Right atrium auricular region (tissue), 2 donors: ENCODE data around the gene CMTM7. TPM values are rescaled to one million over a fixed set of nuclear protein-coding genes. Genes with fewer than 3 reads are reported as not detected.

Experiments
- DNase-seq: peaks from one replicate; pipeline ENCODE4 v3.0.0-alpha.2; 2019; ENCODE audit warnings: low spot score
- H3K27ac ChIP-seq, 2 donors: fragments of 200-600 bp; sonication (generic); 1 replicate in 1 of 2; 2 replicates in 1 of 2; pipeline ENCODE4 v1.5.1; 2016 to 2019
- H3K27me3 ChIP-seq, 2 donors: fragments of 200-600 bp; sonication (generic); one replicate each; pipeline versions ENCODE4 v1.5.1 to v1.6.0; 2017 to 2019
- H3K36me3 ChIP-seq: fragments of 200-600 bp; sonication (generic); one replicate; pipeline ENCODE4 v1.5.1; 2016
- H3K4me1 ChIP-seq, 2 donors: fragments of 200-600 bp; sonication (generic); one replicate each; pipeline versions ENCODE4 v1.5.1 to v1.6.0; 2017 to 2019
- H3K4me3 ChIP-seq, 2 donors: fragments of 200-600 bp; sonication (generic); 1 replicate in 1 of 2; 2 replicates in 1 of 2; pipeline ENCODE4 v1.5.1; 2017 to 2019; ENCODE audit warnings: mild to moderate bottlenecking in 1 of 2, moderate library complexity in 1 of 2
- H3K9me3 ChIP-seq, 2 donors: fragments of 200-600 bp; sonication (generic); one replicate each; pipeline ENCODE4 v1.5.1; 2019
- CTCF ChIP-seq, 2 donors: fragments of 200-600 bp; sonication (generic); IDR thresholded peaks; one replicate each; pipeline ENCODE4 v1.5.1; 2019; ENCODE audit warnings: antibody characterized with exemption in 2 of 2
- total RNA-seq, 2 donors: library from RNA; depleted of rRNA; stranded (reverse); fragments of >200 nt; gene quantifications; one replicate each; pipeline ENCODE4 v1.1.0, GENCODE V29; 2016

The CMTM7 gene
- total RNA-seq, 2 donors from 2014 or later = 8.2 to 10.5 TPM

- H3K27me3 ChIP-seq = no peaks in the 10 kb centered on the region
- H3K4me3 ChIP-seq = no peak overlapping the region
- no peak for DNase-seq
- no peak for TF ChIP-seq CTCF (IDR thresholded peaks at IDR 0.05)
- no peaks in the 10 kb centered on the region for H3K36me3 ChIP-seq
- no peak overlapping the region for H3K27ac ChIP-seq
- H3K4me1 ChIP-seq = peaks cover 0 to 31% of the 10 kb centered on the region in 2 donors
- H3K9me3 ChIP-seq = no peaks in the 10 kb centered on the region
Measured at GRCh38 chr3:32403663-32404062, 12.0 kb downstream of the CMTM7 start.

DNA sequence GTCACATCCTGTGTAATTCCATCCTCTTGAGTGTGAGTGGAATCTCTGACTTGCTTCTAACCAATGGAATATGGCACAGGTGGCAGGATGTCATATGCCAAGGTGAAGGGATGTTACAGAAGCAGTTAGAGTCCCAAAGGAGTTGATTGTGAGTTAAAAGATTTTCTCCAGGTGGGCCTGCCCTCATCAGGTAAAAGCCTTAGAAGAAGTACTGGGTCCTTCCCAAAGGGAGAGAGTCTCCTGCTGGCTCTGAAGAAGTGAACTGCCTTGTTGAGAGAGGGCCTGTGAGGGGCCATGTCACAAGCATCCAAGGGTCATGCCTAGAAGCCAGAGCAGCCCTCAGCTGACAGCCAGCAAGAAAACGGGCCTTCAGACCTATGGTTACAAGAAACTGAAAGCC lies 13.1 kb downstream of the CMTM7 start:
- H3K4me3 ChIP-seq = no peak overlapping the region
- H3K27me3 ChIP-seq = no peaks in the 10 kb centered on the region
- H3K4me1 ChIP-seq = peaks cover 0 to 31% of the 10 kb centered on the region in 2 donors
- no peaks in the 10 kb centered on the region for H3K9me3 ChIP-seq
- TF ChIP-seq CTCF (IDR thresholded peaks at IDR 0.05) = no peak
- H3K27ac ChIP-seq = no peak overlapping the region
- no peak for DNase-seq
- no peaks in the 10 kb centered on the region for H3K36me3 ChIP-seq

- H3K4me1 ChIP-seq = peaks cover 0 to 31% of the 10 kb centered on the region in 2 donors
Measured at GRCh38 chr3:32405155-32405554, 13.5 kb downstream of the CMTM7 start.

GRCh38 chr3:32405711-32406323 lies 14.2 kb downstream of the CMTM7 start:
- TF ChIP-seq CTCF (IDR thresholded peaks at IDR 0.05) = no peak
- Histone ChIP-seq H3K36me3 (no peaks in the 10 kb centered on the region), H3K27me3 (no peaks in the 10 kb centered on the region), H3K4me1 (peaks cover 0 to 29% of the 10 kb centered on the region in 2 donors), H3K9me3 (no peaks in the 10 kb centered on the region), H3K4me3 (no peak overlapping the region), H3K27ac (no peak overlapping the region)
- DNase-seq = no peak

More at GRCh38 chr3:32405155-32405554, 13.5 kb downstream of the CMTM7 start:
- no peaks in the 10 kb centered on the region for H3K27me3 ChIP-seq
- DNase-seq = no peak
- H3K9me3 ChIP-seq = no peaks in the 10 kb centered on the region
- H3K27ac ChIP-seq = no peak overlapping the region
- no peak overlapping the region for H3K4me3 ChIP-seq
- no peaks in the 10 kb centered on the region for H3K36me3 ChIP-seq
- TF ChIP-seq CTCF (IDR thresholded peaks at IDR 0.05) = no peak

DNA sequence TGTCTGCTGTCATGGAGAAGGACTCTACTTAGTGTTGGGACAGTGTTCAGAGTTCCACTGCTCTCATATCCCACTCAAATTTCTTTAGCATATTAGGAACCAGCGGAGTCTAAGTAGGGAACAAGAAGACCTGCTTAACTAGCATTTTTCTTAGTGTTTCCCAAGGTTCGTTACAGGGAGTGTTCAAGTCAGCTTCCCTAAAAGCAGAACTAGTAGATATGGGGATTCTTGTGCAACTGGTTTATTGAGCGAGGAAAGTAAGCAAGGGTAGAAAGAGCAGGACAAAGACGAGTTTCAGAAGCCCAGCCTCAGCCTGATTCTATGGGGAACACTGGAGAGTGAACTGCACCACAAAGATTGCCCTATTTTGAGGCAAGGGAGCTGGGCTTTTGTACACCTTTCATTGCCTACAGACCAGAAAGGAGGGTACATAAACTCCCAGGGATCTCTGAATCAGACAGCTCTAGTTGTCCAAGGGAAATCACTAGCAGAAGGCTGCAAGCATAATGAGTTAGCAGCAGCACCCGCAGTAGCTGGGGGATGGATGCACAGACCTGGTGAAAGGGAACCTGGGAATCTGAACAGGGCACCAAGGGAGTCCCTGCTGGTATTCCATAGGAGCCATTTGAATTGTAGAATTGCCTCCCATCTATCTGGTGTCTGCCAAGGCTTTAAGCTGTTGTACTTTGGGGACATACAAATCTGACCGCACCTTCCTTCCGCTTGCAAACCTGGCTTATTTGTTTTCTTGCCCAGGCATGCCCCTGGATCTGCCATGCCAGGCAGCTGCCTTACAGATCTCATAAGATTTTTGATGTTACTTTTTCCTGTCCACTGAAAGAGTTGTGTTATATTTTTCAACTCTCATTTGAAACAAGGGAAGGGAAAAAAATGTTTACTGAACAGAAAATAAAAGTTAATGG lies 15.1 kb downstream of the CMTM7 start:
- no peak overlapping the region for H3K4me3 ChIP-seq
- H3K27ac ChIP-seq = no peak overlapping the region

More for the DNA sequence above, 15.1 kb downstream of the CMTM7 start:
- Histone ChIP-seq H3K27me3 (no peaks in the 10 kb centered on the region), H3K9me3 (no peaks in the 10 kb centered on the region), H3K36me3 (no peaks in the 10 kb centered on the region), H3K4me1 (peaks cover 0 to 21% of the 10 kb centered on the region in 2 donors)
- no peak for TF ChIP-seq CTCF (IDR thresholded peaks at IDR 0.05)
- DNase-seq = no peak
